GM19324 (cell line): Measurements from ENCODE around the gene OR6V1.
"Not testable (repeated sequence)": the region's sequence is repeated elsewhere in the genome, so short reads cannot be mapped to it uniquely, and the experiment has no call there.

Experiments used
- ATAC-seq: cut with Tn5 transposase; IDR thresholded peaks from one replicate; pipeline ENCODE4 v1.9.1; 2021; ENCODE audit warnings: mild to moderate bottlenecking, moderate library complexity; ENCODE audit not compliant: unreplicated experiment, low FRiP score

Gene OR6V1

GRCh38 chr7:143042159-143042789, 9.9 kb upstream of the OR6V1 start:
- no peak for ATAC-seq

DNA sequence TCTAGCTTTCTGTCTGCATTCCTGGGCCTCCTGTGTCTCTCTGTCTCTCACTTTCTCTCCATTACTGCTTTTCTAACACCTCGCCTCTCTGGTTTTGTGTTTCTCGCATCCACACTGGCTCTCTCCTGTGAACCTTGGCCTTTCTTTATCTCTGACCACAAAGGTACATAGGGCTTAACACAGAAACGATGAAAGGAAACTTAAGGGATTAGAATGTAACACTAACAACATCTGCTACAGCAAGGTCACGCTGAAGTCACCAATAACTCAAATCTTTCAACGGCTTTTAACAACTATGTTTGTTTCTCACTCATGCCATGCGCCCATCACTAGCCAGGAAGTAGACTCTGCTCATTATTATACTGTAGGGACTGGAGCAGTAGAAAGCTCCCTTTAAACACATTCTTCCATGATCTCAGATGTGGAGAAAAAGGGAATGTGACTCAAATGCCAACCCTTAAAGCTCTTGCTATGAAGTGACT, 9.3 kb upstream of the OR6V1 start:
- no peak for ATAC-seq

GRCh38 chr7:143043391-143043790, 8.8 kb upstream of the OR6V1 start:
- ATAC-seq: no peak

GRCh38 chr7:143046426-143046851, 5.7 kb upstream of the OR6V1 start:
- ATAC-seq: no peak

GRCh38 chr7:143047326-143047725, 4.8 kb upstream of the OR6V1 start:
- no peak for ATAC-seq

DNA sequence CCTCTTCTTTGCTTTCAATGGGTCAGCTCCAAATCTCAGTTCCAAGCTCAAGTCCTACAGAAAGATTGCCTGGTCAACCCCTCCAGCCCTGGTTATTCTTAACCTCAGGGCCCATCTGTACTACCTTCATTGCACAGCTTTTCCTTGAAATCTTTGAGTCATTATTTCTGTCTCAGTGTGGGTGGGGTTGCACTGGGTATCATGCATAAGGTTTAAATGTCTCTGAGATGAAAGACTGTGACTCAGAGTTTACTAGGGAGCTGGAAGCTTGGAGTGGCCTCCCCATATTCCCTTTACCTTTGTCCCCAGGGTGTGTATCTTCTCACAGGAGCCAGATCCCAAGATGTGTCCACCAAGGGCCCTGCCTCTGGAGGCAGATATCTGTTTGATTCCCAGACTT, 3.3 kb upstream of the OR6V1 start:
- ATAC-seq: no peak

- no peak for ATAC-seq
Observed at GRCh38 chr7:143049362-143049761, 2.8 kb upstream of the OR6V1 start.

- ATAC-seq: no peak
Observed at GRCh38 chr7:143050931-143051330, 1.2 kb upstream of the OR6V1 start.

DNA sequence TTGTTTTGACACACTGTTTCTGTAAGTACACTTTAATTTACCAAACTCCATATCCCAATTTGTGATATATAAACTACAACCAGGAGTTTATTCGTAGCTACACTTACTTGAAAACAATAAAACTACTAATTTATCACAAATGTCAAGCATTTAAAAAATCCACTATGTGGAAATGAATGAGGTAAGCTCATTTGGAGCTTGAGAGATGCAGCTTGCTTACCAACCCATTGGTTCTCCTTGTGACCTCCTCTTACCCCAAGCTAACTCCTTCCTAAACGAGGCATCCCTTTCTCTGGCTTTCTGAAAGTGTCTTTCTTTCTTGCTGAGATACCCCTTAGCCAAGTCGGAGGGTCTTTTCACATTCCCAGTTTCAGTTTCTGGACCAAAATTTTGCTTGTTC, 2.5 kb downstream of the OR6V1 start:
- no peak for ATAC-seq

- no peak for ATAC-seq
Observed at GRCh38 chr7:143055754-143056153, 3.6 kb downstream of the OR6V1 start.

DNA sequence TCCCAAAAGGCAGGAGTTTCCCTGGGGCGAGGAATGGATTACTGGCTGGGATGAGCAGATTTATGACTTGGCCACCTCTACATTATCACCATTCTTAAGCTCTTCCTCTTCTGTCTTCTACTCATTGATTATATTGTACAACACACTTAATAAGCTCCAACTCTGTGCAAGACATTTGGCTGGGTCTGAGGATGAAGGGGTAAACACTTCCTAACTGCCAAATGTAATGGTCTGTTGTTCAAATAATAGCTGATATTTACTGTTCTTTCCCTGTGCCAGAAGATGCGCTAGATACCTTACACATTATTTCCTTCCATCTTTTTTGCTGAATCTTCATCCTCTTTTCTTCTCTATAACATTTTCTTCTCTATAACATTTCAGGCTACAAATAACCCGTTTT, 11.6 kb downstream of the OR6V1 start:
- no peak for ATAC-seq

DNA sequence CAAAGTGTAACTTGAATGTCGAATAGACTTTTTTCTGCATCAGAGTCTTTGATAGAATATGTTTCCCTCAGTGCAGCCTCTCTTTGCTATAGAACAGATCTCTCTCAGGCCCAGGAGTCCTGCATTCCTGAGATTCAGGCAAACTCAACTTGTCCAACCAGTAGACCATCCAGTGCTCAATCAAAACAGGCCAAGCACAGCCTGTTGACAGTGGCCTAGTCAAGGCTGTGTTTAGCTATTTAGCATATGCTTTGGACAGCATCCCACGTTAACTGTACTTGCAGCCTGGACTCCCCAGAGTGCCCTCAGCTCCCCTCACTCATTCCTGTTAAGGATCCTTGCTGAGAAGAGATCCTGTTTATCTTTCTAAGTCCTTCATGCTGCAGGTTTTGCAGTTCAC, 16.3 kb downstream of the OR6V1 start:
- ATAC-seq: no peak

- no peak for ATAC-seq
Observed at GRCh38 chr7:143069912-143070500, 17.9 kb downstream of the OR6V1 start.

DNA sequence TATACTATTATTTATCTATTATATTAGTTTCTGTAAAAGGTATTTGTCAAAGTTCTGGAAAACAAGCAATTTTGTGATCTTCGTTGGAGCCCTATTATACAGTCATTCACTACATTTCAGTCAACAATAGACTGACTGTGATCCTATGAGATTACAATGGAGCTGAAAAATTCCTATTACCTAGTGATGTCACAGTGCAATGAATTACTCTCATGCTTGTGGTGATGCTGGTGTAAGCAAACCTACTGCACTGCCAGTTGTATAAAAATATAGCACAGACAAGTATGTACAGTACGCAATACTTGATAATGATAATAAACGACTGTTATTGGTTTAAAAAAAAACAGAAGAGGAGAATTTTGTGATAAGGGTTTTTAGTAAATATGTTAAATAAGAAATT, 21.4 kb downstream of the OR6V1 start:
- ATAC-seq: no peak

- no peak for ATAC-seq
Observed at GRCh38 chr7:143074141-143074540, 22.0 kb downstream of the OR6V1 start.

GRCh38 chr7:143085109-143085508, 33.0 kb downstream of the OR6V1 start:
- no peak for ATAC-seq

DNA sequence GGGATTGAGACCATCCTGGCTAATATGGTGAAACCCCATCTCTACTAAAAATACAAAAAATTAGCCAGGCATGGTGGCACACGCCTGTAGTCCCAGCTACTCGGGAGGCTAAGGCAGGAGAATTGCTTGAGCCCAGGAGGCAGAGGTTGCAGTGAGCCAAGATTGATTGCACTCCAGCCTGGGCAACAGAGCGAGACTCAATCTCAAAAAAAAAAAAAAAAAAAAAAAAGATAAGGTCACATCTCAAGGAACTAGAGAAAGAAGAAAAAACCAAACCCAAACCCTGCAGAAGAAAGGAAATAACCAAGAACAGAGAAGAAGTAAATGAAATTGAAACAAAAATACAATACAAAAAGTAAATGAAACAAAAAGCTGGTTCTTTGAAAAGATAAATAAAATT, 33.5 kb downstream of the OR6V1 start:
- ATAC-seq: not testable (repeated sequence)

GRCh38 chr7:143088549-143089231, 36.5 kb downstream of the OR6V1 start:
- not testable (repeated sequence) for ATAC-seq

DNA sequence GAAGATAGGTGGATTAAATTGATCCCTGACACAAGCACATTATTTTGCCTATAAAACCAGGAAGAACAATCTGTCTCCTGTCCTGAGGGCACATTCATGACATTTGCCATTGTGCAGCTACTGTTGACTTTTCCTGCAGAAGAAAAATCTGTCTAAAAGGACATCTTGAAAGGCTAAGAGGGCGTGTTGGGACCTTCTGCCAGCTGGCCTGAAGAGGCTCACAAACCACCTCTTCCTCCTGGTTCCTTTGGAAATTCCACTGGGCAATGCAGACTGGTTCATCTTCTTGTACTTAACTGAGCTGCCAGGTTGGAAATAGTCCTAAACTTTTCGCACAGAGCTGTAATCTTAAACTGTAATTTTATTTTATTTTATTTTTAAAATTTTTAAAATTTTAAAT, 44.0 kb downstream of the OR6V1 start:
- no peak for ATAC-seq

DNA sequence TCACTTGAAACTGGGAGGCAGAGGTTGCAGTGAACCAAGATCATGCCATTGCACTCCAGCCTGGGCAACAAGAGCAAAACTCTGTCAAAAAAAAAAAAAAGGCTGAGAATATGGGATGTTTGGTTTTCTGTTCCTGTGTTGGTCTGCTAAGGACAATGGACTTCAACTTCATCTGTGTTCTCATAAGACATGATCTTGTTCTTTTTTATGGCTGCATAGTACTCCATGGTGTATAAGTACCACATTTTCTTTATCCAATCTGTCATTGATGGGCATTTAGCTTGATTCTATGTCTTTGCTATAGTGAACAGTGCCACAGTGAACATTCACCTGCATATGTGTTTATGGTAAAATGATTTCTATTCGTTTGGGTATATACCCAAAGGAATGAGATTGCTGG, 47.4 kb downstream of the OR6V1 start:
- not testable (repeated sequence) for ATAC-seq
